ENCODE measurements around the gene BCL6.

Gene BCL6

GRCh38 chr3:187788984-187789857, 44.0 kb upstream of the BCL6 start:
- Histone ChIP-seq H3K27me3 (ENCODE audit: control insufficient read depth, insufficient read depth, low read length) (no peaks in the 10 kb centered on the region), H3K4me1 (no peaks in the 10 kb centered on the region), H3K4me3 (ENCODE audit: low read depth, low read length) (no peak overlapping the region), H2AFZ (no peak overlapping the region), H3K9ac (no peak overlapping the region), H3K36me3 (ENCODE audit: control insufficient read depth, insufficient read depth, low read length) (no peaks in the 10 kb centered on the region), H3K4me2 (ENCODE audit: low read length) (no peak overlapping the region), H3K27ac (no peak overlapping the region), H3K9me3 (ENCODE audit: control insufficient read depth, low read length) (no peaks in the 10 kb centered on the region), H3K79me2 (no peaks in the 10 kb centered on the region)
- no peak for TF ChIP-seq CTCF (IDR thresholded peaks at IDR 0.05)

DNA sequence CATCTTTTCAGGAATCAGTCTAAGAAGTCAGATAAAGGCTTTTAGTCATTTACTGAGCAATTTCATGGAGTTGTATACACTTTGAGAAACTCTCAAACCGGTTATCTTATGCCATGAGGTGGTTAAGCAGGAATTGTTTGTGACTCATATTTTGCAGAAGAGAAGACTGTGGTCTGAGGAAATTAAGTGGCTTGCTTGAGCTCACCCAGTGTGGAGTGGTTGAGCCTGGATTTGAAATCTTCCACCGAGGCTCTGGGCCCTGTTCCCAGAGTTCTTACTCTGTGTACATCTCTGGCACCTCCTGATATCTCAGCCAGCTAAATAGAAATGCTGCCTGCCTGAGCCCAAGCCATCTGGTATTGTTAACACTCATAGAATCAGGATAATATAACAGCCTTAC, 37.8 kb upstream of the BCL6 start:
- Histone ChIP-seq H3K4me3 (ENCODE audit: low read depth, low read length) (no peak overlapping the region), H3K9ac (no peak overlapping the region), H3K27ac (no peak overlapping the region), H3K79me2 (no peaks in the 10 kb centered on the region), H3K4me2 (ENCODE audit: low read length) (no peak overlapping the region), H3K9me3 (ENCODE audit: control insufficient read depth, low read length) (no peaks in the 10 kb centered on the region), H2AFZ (no peak overlapping the region), H3K36me3 (ENCODE audit: control insufficient read depth, insufficient read depth, low read length) (no peaks in the 10 kb centered on the region), H3K27me3 (ENCODE audit: control insufficient read depth, insufficient read depth, low read length) (no peaks in the 10 kb centered on the region), H3K4me1 (no peaks in the 10 kb centered on the region)
- no peak for TF ChIP-seq CTCF (IDR thresholded peaks at IDR 0.05)

GRCh38 chr3:187782006-187782405, 36.7 kb upstream of the BCL6 start:
- H3K9me3 ChIP-seq (ENCODE audit: control insufficient read depth, low read length) = no peaks in the 10 kb centered on the region
- TF ChIP-seq CTCF (IDR thresholded peaks at IDR 0.05) = no peak

GRCh38 chr3:187781001-187781400, 35.7 kb upstream of the BCL6 start:
- Histone ChIP-seq H3K9ac (no peak overlapping the region), H3K9me3 (ENCODE audit: control insufficient read depth, low read length) (no peaks in the 10 kb centered on the region), H3K79me2 (no peaks in the 10 kb centered on the region), H3K4me3 (ENCODE audit: low read depth, low read length) (no peak overlapping the region), H3K4me2 (ENCODE audit: low read length) (no peak overlapping the region), H2AFZ (no peak overlapping the region), H3K27ac (no peak overlapping the region), H3K4me1 (no peaks in the 10 kb centered on the region), H3K27me3 (ENCODE audit: control insufficient read depth, insufficient read depth, low read length) (no peaks in the 10 kb centered on the region), H3K36me3 (ENCODE audit: control insufficient read depth, insufficient read depth, low read length) (no peaks in the 10 kb centered on the region)
- no peak for TF ChIP-seq CTCF (IDR thresholded peaks at IDR 0.05)

More at GRCh38 chr3:187782006-187782405, 36.7 kb upstream of the BCL6 start:
- H3K4me3 ChIP-seq (ENCODE audit: low read depth, low read length) = no peak overlapping the region
- H3K9ac ChIP-seq = no peak overlapping the region
- no peak overlapping the region for H2AFZ ChIP-seq
- H3K4me1 ChIP-seq = no peaks in the 10 kb centered on the region
- H3K79me2 ChIP-seq = no peaks in the 10 kb centered on the region
- no peaks in the 10 kb centered on the region for H3K36me3 ChIP-seq (ENCODE audit: control insufficient read depth, insufficient read depth, low read length)
- no peak overlapping the region for H3K27ac ChIP-seq
- no peak overlapping the region for H3K4me2 ChIP-seq (ENCODE audit: low read length)
- no peaks in the 10 kb centered on the region for H3K27me3 ChIP-seq (ENCODE audit: control insufficient read depth, insufficient read depth, low read length)

- no peak overlapping the region for H3K4me3 ChIP-seq (ENCODE audit: low read depth, low read length)
- no peak overlapping the region for H2AFZ ChIP-seq
- H3K36me3 ChIP-seq (ENCODE audit: control insufficient read depth, insufficient read depth, low read length) = no peaks in the 10 kb centered on the region
- H3K4me2 ChIP-seq (ENCODE audit: low read length) = no peak overlapping the region
- H3K9me3 ChIP-seq (ENCODE audit: control insufficient read depth, low read length) = no peaks in the 10 kb centered on the region
- H3K9ac ChIP-seq = no peak overlapping the region
- H3K4me1 ChIP-seq = no peaks in the 10 kb centered on the region
- no peak overlapping the region for H3K27ac ChIP-seq
- no peaks in the 10 kb centered on the region for H3K79me2 ChIP-seq
- no peak for TF ChIP-seq CTCF (IDR thresholded peaks at IDR 0.05)
- H3K27me3 ChIP-seq (ENCODE audit: control insufficient read depth, insufficient read depth, low read length) = no peaks in the 10 kb centered on the region
Observed at GRCh38 chr3:187778726-187779125, 33.5 kb upstream of the BCL6 start.
